Testis (tissue), 2 donors: Measurements from ENCODE around the gene ABCC3.

ENCODE experiments used
- POLR2A ChIP-seq: fragments of 450-650 bp; IDR thresholded peaks from one replicate; pipeline ENCODE4 v1.6.1; 2017; ENCODE audit warnings: antibody characterized with exemption, mild to moderate bottlenecking, moderate library complexity
- TF ChIP-seq, protein P1 (sequence below), 3 experiments: fragments of 450-650 bp in 2 of 3; fragments of 200-600 bp in 1 of 3; sonication (generic) in 1 of 3; IDR thresholded peaks; one replicate each; pipeline ENCODE4 v1.5.1; 2016 to 2019; ENCODE audit warnings: antibody characterized with exemption in 3 of 3, mild to moderate bottlenecking in 2 of 3, moderate library complexity in 1 of 3

DNA sequence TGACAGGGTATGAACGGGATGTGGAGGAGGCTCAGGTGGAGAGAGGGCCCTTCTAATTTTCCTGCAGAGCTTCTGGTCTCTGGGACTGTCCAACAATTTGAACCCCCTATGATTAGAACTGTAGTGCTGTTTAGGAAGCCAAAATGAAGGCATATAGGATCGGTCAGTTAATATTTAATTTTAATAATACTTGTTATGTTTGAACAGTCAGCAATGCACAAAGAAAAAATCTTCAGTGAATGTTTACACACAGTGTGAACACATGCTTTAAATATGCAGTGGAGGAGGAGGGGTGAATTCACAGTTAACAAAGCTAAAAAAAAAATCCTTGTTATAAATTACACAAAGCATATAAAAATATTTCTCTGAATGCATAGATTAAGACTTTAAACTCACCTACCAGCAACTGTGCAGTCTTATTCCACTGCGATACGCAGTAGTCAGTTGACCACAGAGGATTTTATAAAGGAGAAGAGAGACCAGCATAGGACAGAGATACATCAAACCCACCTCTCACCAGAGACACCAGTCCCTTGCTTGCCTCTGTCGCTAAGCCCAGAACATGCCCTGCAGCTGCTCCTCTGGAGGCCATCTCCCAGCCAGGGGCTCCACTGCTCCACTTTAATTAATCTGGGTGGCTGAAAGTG, 58.5 kb downstream of the ABCC3 start:
- TF ChIP-seq, protein P1, sequence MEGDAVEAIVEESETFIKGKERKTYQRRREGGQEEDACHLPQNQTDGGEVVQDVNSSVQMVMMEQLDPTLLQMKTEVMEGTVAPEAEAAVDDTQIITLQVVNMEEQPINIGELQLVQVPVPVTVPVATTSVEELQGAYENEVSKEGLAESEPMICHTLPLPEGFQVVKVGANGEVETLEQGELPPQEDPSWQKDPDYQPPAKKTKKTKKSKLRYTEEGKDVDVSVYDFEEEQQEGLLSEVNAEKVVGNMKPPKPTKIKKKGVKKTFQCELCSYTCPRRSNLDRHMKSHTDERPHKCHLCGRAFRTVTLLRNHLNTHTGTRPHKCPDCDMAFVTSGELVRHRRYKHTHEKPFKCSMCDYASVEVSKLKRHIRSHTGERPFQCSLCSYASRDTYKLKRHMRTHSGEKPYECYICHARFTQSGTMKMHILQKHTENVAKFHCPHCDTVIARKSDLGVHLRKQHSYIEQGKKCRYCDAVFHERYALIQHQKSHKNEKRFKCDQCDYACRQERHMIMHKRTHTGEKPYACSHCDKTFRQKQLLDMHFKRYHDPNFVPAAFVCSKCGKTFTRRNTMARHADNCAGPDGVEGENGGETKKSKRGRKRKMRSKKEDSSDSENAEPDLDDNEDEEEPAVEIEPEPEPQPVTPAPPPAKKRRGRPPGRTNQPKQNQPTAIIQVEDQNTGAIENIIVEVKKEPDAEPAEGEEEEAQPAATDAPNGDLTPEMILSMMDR (IDR thresholded peaks at IDR 0.05) = no peak
- TF ChIP-seq POLR2A = no peak
